WTC11 (cell line): ENCODE measurements around the gene SERBP1.

Experiments used
- FOXP1 ChIP-seq: sonication (generic); formaldehyde crosslinking; IDR thresholded peaks from 2 replicates; pipeline ENCODE4 v1.8.0; 2022; ENCODE audit warnings: missing genetic modification reagents, mild to moderate bottlenecking, moderate library complexity, borderline replicate concordance
- SP1 ChIP-seq: sonication (generic); formaldehyde crosslinking; conservative IDR thresholded peaks from 2 replicates; pipeline ENCODE4 v1.8.1; 2022; ENCODE audit warnings: missing genetic modification reagents

- TF ChIP-seq SP1 (CRISPR knock-in tag) = no peak
- TF ChIP-seq FOXP1 (CRISPR knock-in tag) = no peak
Measured at GRCh38 chr1:67458663-67459062, 28.5 kb upstream of the SERBP1 start.
